NCI-H2107 treated with DMSO at 0.1 percent for 48 hours (cell line): ENCODE measurements around the gene POLR2L.
A peak's percentile ranks its signal among the peaks of the same experiment; 100 is the strongest.

Experiments
- DNase-seq: peaks from one replicate; lab custom pipeline; 2025; ENCODE audit not compliant: unreplicated experiment; lab: John Stamatoyannopoulos, UW

Gene POLR2L

DNA sequence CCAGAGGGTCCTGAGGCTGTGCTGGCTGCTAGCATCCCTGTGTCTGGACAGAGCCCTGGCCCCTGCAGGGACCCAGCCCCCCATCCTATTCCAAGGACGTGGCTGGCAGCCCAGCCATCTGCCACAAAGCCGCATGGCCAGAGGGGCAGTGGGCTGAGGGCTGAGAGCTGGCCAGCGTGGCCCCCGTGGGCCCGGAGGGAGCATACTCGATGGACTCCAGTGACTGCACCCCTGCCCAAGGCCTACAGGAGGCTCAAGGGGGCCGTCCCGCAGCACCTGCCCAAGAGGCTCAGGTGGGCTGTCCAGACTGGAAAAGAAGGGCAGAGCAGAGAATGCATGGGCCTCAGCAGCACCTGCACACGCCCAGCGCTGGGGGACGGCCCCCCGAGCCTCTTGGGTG lies 13.5 kb upstream of the POLR2L start:
- no peak for DNase-seq

DNA sequence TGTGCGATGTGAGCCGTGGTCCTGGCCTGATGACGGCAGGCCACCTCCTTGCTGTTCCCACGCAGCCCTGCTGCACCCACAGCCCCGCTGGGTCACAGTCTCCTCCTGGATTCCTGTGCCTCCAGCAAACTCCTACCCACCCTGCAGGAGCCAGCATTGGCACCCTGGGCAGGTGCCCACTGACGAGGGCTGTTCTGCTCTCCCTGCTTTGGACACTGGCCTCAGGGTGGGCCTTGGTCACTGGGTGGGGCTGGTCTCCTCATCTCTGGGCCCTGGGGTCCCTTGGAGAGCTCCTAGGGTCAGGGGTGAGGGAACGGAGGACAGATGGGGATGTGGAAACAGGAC lies 13.0 kb upstream of the POLR2L start:
- no peak for DNase-seq

DNA sequence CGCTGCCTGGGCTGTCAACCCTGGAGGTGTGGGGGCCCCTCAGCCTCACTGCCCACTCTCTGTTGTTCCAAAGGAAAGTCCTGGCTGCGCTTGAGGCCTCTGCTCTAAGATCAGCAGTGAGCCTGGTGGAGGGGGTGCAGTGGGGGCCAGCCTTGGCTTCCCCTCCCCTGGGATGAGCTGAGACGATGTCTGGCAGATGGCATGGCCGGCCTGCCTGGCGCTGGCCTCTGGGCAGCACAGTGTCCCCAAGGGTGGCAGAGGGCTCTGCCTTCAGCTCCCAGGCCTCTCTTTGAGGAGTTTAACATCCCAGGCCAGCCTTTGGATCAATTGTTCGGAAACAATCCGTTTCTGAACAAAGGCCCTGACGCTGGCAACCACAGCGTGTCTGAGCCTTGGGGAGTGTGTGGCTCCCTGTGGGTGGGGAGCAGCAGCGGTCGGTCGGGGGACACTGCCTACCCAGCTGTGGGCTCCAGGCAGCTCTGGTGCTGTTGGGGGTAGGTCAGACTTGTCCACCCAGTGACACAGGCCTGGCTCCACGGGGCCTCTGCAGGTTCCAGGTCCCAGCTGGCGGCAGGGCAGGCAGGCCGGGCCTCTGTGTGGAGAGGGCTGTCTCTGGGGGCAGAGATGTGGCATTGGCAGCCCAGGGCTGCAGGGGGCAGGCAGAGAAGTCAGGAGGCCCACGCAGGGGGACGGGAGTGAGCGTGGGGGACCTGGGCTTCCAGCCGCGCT lies 12.4 kb upstream of the POLR2L start:
- no peak for DNase-seq

DNA sequence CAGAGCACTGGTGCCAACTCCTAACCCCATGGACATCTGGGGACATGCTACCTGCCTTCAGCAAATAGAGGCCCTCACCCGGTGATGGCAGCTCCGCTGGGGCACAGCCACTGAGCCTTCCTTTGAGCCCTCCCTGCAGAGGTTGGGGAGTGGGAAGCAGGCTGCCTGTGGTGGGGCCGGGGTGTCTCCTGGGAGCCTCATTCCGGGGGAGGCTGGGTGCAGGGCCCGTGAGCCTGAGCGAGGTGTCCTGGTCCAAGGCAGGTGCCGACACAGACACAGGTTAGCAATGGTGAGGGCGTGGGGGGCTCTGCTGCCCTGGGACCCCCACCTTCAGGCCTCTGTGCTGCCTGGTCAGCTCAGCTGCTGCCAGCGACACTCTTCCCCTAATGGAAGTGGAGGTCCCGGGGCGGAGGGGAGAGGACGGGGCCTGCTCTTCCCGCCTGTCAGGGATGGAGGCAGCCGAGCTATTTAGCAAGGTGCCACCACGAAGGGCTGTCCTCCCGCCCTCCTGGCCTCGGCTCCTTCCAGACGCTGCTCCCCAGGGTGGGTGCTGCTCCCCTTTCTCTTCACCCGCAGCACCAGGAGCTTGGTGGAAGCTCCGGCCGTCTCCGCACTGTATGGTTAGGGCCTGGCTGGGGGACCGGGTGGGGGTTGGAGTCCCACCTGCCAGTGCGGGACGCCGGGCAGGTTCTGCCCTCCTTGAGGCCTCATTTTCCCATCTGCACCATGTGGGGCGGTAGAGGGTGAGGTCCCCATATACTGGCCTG lies 11.5 kb upstream of the POLR2L start:
- DNase-seq: no peak

DNA sequence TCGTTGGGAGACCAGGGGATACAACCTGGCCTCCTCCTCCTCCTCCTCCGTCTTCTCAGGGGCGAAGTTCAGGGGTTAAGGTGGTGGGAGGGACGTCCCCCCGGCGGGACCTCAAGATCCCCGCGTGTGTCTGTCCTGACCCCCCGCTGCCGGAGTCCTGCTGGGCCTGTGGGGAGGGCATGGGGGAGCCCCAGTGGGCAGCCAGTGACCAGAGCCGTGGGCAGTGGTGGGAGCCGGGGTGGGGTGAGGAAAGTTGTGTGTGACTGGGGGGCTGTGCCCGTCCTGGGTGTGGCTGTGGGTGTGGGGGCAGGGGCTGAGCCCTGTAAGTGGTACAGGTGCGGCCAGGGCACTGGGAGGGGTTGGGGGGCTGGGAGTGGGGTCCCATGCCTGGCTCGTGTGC lies 10.4 kb upstream of the POLR2L start:
- no peak for DNase-seq

DNA sequence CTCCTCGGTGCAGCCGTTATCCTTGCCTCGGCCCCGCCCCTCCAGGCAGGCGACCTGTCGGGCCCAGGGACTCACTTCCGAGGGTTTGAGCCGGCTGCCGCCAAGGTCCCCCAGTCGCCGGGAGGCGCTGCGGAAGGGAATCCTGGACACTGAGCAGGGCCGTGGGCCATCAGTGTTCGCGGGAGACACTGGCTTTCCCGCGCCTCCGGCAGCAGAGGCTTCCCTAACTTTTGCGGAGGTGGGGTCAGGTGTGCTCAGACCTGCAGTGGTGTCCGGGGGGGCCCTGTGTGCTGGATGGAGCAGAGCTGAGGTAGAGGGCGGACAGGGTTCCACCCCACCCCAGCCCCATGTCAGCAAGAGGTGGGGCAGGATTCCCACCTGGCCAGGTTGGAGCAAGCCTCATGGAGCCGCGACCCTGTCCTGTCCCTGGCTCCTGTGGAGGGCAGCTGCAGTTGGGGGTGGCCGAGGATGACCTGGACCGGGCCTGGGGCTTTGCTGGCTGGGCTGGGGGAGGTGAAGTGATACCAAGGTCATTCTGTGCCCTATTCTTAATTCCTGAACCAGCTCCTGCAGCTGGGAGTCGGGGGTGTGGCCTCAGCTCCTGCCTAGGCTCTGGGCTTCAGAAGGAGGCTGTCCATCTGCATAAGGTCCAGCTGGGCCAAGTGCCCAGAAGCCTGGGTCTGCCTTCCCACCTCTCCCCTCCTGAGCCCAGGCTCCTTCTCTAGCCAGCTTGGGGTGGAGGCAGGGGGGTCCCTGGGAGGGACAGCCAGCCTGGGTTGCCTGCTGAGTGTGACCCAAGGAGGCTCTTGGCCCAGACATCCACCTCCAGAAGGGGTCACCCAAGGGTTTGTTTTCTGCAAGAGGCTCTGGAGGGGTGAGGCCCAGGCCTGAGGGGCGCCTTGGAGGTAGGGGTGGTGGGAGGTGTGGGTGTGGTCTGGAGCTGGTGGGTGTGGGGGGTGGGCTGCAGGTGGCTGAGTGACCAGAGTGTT lies 8.7 kb upstream of the POLR2L start:
- no peak for DNase-seq

DNA sequence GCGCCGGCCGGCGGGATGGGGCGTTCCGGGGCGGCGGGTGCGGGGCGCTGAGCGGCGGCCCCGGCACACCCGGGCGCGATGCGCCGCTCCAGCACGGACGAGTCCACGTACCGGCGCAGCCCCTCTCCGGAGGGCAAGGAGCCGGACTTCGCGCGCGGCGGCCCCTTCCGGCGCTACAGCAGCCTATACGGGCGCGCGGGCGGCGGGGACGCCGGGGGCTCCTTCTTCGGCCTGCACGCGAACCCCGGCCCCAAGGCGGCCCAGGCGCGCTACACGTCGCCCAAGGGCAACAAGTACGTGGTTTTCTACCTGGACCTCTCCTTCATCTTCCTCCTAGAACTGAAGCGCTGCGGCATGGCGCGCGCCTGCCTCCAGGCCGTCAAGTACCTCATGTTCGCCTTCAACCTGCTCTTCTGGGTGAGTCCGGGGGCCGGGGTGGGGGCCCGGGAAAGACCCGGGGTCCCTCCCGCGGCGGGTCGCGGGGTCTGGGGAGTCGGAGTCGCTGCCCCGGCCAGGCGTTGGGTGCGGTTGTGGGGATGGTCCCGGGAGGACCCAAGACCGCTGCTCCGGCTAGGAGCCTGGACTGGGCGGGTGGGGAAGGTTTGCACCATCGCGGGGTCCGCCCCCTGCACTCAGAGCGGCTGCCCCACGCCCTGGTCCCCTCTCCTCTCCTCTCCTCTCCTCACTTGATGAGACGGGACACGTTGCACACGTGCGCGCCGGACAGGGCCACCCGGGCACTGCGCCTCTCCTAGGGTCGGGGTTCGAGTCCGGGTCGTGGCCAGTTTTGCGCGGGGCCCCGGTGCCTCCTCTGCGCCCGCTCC lies 7.8 kb upstream of the POLR2L start:
- no peak for DNase-seq

DNA sequence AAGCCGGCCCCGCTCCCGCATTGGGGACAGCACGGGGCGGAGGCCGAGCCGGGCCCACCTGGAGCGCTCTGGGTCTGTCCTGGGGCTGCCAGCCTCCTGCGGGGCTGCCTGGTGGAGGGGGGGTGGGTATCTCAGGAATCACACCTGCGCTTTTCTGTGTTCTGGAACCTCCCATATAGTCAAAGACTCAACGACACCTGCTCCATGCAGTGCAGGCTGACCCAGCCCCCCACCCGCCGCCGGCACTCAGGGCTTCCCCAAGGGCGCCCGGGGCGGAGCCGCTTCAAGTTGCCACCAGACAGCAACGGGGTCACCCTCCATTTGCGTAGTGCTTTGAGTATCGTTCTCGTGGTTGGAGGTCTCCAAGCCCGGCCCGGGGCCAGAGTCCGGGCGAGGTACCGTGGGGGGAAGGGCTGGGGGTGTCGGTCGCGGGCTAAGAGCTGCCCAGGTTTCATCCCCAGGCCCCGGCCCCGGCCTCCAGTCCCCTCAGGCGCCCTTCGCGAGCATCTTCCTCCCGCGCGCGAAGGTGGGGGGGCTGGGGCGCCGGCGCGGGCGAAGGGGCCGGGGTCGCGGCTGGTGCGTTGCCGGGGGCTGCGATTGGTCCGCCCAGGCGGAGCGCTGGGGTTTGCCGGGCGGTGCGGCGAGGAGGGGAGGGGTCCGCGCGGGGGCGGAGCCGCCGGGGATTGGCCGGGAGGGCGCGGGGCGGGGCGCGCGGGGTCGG lies 6.9 kb upstream of the POLR2L start:
- DNase-seq: peak; percentile 36

DNA sequence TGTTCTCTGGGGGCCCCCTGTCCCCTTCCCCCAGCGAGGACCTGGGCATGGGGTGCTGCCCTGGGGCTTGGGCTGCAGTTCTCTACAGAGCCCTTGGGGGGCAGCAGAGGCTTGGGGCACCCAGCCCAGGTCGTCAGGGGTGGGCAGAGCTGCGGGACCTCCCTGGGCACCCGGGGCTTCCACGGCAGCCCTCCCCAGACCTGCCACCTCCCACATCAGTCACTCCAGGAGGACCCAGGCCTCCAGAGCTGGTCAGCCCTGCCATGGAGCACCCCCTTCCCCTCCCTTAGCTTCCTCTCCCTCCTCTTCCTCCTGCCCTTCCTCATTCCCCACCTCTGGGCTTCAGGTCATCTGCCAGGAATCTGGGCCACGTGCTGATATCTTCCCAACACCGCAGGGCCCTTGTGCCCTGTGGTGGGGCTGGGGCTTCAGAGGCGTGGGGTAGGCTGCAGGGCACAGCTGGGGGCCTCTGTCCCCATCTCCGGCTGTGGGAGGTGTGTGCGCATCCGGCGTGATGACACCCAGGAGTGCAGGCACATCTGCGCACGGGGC lies 6.1 kb upstream of the POLR2L start:
- no peak for DNase-seq

DNA sequence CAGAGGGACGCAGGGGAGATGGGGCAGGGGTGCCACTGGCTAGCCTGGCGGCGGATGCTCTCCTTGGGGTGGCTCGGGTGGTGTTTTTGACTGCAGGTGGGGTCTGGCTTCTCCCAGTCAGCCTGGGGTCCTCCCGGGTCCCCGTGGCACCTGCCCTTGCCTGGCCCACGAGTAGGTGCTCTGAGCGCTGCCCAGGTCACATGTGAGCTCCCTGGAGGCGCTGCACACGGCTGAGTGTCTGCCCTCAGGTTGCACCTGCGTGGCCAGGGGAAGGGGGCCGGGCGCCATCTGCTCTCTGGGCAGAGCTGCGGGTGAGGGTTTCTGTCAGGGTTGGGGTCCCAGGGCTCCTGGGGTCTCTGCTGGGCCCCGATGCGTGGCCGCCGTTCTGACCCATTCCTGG lies 5.5 kb upstream of the POLR2L start:
- DNase-seq: no peak

DNA sequence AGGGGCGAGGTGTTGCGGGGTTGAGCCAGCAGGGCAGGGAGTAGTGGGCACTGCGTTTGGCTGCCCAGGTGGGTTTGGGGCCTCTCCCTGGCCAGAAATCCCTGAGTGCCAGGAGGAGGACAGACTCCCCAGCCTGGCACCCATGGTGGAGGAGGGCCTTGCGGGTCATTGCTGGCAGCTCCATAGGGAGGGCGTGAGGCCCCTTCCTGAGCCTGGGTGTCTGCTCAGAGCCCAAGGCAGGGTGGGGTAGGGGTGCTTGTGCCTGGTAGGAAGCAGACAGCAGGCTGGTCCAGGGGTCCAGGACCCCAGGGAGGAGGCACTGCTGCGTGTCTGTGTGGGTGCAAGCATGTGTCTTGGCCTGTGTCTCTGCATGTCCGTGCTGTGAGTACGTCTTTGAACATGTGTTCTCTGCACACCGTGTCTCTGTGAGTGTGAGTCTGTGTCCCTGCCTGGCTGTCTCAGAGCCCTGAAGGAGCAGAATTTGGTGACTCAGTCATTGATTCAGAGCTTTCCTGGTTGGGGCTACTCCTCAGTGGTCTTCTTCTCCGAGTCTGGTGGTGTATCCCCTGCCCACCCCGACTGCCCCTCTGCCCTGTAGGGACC lies 4.3 kb upstream of the POLR2L start:
- no peak for DNase-seq

DNA sequence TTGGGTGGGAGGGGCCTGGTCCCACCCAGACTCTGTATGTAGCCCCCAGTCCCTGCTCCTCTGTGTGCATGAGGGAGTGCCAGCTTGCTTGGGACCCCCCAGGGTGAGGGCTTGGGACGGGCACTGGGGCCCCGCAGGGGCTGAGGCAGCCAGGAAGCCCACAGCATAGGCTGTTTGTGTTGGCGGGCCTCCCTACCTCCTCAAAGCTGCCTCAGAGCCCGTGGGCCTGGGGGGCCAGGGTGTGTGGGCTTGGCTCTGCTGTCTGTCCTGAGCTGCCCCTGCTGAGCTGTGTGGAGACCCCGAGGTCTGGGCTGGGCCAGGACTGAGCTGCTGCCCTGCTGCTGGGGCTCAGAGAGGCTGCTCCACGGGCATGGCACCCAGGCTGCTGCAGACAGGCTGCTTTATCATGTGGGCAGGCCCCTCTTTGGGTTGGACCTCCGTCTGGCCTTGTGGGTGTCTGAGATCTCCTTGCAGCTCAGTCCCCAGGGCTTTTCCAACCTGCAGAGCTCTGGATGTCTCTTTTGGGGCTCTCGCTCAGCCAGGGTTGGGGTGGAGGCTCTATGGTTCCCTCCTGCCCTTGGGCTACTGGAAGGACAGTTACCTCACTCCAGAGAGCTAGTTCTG lies 3.7 kb upstream of the POLR2L start:
- DNase-seq: no peak

DNA sequence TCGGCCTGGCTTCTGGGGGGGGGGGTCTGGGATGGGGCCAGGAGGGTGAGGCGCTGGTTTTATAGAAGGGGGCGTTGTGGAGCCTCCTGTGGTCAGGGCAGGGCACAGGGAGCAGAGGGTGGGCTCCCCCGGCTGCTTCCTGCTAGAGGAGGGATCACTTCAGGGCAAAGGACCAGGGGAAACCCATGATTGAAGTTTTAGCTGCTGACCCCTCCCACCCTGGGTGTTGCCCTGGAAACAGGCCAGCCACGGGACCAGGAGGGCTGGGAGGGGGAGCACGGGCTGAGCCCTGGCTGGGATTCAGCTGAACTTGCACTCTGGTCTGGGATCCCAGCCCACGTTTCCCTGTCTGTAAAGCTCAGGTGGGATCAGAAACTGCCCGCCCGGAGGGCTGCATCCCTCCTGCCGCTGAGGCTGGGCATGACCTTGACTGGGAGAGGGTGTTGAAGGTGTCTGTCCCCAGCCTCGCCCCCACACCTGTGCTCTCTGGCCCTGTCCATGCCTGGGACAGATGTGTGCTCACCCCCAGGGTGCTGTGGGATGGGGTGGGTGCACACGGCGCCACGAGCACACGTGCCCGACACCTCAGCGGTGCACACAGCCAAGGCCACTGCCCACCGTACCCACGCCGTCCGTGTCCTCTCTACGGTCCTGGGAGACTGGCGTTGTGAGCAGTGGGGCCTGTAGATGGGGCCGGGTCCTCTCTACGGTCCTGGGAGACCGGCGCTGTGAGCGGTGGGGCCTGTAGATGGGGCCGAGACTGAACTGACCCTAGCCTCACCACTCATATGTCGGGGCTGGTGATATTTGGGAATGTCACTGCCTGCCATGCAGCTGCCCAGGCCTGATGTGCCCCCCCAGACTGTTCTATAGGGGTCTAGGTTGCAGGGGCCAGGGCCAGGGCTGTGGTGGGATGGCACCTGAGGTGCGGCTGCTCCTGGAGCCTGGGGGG lies 2.6 kb upstream of the POLR2L start:
- DNase-seq: no peak

DNA sequence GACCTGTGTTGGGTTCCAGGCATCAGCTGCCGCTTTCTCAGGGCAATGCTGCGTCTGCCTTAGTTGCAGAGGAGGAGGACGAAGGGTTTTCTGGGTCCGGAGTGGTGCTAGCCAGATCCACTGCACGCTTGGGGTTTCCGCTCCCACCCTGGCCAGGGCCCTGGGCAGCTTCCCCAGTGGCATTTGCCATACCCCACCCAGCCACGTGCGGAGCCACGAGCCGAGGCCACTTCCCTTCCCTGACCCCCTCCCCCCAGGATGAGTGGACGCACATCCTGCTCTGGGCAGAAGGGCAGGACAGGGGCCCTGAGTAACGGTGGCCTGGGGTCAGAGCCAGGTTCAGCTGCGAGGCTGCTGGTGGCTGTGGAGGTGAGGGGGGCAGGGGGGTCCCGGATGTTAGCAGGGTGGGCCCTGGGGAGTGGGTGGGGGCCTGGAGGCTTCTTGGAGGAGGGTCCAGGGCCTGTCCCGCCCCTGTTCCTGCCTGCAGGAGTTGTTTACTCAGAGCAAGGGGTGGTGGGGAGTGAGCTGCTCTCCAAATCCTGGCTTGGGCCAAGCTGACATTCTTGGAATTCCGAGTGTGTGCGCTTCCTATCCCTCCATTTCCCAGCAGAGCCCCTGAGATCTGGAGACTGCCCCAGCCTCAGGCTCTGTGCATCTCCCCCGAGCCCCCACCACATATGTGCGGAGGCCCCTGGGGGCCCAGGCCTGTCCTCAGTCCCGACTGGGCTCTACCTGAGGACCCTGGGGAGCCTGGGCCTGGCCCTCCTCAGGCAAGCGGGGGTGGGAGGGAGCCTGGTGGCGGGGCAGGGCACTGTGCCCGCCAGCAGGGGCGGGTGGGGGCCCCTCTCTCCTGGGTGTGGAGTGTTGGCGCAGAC lies 1.7 kb upstream of the POLR2L start:
- no peak for DNase-seq

DNA sequence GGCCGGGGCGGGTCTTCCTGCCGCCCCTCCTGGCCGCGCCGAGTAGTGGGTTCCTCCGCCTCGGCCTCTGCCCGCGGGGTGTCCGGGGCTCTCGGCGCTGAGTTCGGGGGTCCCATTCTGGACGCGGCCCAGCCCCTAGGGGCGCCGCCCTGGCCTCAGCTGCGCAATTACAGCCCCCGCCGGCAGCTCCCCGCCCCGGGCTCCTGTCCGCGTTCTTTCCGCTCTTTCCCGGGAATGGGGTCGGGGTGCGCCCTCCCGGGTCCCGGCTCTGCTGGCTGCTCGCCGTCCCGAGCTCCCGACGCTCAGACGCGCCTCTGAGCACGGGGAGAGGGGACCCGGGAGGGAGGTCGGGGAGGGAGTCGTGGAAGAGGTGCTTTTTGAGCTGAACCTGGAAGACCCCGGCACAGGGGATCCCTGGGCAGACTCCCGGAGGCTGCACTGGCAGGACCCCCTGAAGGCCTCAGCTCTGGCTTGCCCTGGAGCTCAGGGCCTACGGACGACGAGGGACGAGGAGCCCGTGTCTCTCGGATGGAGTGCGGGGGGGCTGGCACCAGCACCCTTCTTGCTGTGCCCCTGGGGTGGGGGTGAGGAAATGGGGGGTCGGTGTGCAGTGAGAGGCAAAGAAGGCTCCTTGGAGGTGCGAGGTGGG lies 881 bp upstream of the POLR2L start:
- DNase-seq: no peak

DNA sequence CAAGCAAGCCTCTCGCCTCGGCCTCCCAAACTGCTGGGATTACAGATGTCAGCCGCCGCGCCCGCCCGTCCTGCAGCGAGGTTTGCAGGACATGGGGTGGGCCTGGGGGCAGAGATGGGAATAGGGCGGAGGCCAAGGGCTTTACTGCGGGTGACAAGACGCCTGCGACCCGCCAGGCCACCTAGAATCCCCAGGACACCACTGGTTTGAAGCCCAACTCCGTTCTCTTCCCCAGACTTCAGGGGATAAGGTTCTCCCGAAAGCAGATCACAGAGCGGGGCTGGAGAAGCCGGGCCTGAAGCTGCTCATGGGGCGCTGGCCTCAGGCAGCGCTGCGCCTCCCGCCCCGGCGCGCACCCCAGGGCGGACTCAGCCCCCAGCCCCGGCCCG lies 354 bp downstream of the POLR2L start:
- no peak for DNase-seq
